Iris pigment epithelial cell (primary cell): ENCODE results near the gene NUBP1.
"Not testable (repeated sequence)": the region's sequence is repeated elsewhere in the genome, so short reads cannot be mapped to it uniquely, and the experiment has no call there.

Experiments used
- DNase-seq: peaks from one replicate; pipeline ENCODE4 v3.0.0-alpha.2; 2011; ENCODE audit warnings: low read depth

The NUBP1 gene

GRCh38 chr16:10743610-10744369, at the start of gene NUBP1:
TSS of gene NUBP1 (plus strand) at chr16:10743842. CDS start at chr16:10743864, 22 bp downstream.
- DNase-seq: peak; percentile 99

- no peak for DNase-seq
Observed at GRCh38 chr16:10693889-10694288, 49.8 kb upstream of the NUBP1 start.

- no peak for DNase-seq
Observed at GRCh38 chr16:10694306-10694705, 49.3 kb upstream of the NUBP1 start.

- DNase-seq: no peak
Observed at GRCh38 chr16:10694830-10695229, 48.8 kb upstream of the NUBP1 start, which contains the start of gene TEKT5. TSS of gene TEKT5 (minus strand) at chr16:10694930. CDS start at chr16:10694873, 57 bp downstream.

- no peak for DNase-seq
Observed at GRCh38 chr16:10699756-10700155, 43.9 kb upstream of the NUBP1 start.

GRCh38 chr16:10708969-10709368, 34.7 kb upstream of the NUBP1 start:
- no peak for DNase-seq

- no peak for DNase-seq
Observed at GRCh38 chr16:10728003-10728887, 15.4 kb upstream of the NUBP1 start.

GRCh38 chr16:10729104-10730048, 14.3 kb upstream of the NUBP1 start:
- peak; percentile 26 for DNase-seq

GRCh38 chr16:10731790-10732189, 11.9 kb upstream of the NUBP1 start:
- DNase-seq: no peak

- peak; percentile 57 for DNase-seq
Observed at GRCh38 chr16:10737068-10737625, 6.5 kb upstream of the NUBP1 start.

GRCh38 chr16:10738231-10739077, 5.2 kb upstream of the NUBP1 start:
- peak; percentile 84 for DNase-seq

- DNase-seq: no peak
Observed at GRCh38 chr16:10740000-10740844, 3.4 kb upstream of the NUBP1 start.

- DNase-seq: no peak
Observed at GRCh38 chr16:10740845-10741208, 2.8 kb upstream of the NUBP1 start.

- DNase-seq: not testable (repeated sequence)
Observed at GRCh38 chr16:10741249-10741648, 2.4 kb upstream of the NUBP1 start.

- DNase-seq: no peak
Observed at GRCh38 chr16:10741844-10742243, 1.8 kb upstream of the NUBP1 start.

GRCh38 chr16:10743227-10743609, 424 bp upstream of the NUBP1 start:
- no peak for DNase-seq

- peak; percentile 58 for DNase-seq
Observed at GRCh38 chr16:10744370-10745030, 858 bp downstream of the NUBP1 start.

- DNase-seq: no peak
Observed at GRCh38 chr16:10745841-10746240, 2.2 kb downstream of the NUBP1 start.

GRCh38 chr16:10750793-10751192, 7.2 kb downstream of the NUBP1 start:
- DNase-seq: no peak
